ENCODE data around the gene KDM5A.

GRCh38 chr12:256958-257357 is 132.2 kb downstream of the KDM5A start:
- TF ChIP-seq, protein P1, sequence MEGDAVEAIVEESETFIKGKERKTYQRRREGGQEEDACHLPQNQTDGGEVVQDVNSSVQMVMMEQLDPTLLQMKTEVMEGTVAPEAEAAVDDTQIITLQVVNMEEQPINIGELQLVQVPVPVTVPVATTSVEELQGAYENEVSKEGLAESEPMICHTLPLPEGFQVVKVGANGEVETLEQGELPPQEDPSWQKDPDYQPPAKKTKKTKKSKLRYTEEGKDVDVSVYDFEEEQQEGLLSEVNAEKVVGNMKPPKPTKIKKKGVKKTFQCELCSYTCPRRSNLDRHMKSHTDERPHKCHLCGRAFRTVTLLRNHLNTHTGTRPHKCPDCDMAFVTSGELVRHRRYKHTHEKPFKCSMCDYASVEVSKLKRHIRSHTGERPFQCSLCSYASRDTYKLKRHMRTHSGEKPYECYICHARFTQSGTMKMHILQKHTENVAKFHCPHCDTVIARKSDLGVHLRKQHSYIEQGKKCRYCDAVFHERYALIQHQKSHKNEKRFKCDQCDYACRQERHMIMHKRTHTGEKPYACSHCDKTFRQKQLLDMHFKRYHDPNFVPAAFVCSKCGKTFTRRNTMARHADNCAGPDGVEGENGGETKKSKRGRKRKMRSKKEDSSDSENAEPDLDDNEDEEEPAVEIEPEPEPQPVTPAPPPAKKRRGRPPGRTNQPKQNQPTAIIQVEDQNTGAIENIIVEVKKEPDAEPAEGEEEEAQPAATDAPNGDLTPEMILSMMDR (IDR thresholded peaks at IDR 0.05; ENCODE audit: low read length) = no peak
- TF ChIP-seq EZH2 (IDR thresholded peaks at IDR 0.05; ENCODE audit: borderline replicate concordance, low read length) = no peak
